MV-4-11 (cell line): Measurements from ENCODE around the gene ADAMTS10.
A peak's percentile ranks its signal among the peaks of the same experiment; 100 is the strongest.
"Not testable (repeated sequence)": the region's sequence is repeated elsewhere in the genome, so short reads cannot be mapped to it uniquely, and the experiment has no call there.

Experiments
- DNase-seq: peaks from one replicate; lab custom pipeline; 2025; lab: John Stamatoyannopoulos, UW

Gene ADAMTS10

GRCh38 chr19:8610041-8610935, at the start of gene ADAMTS10:
TSS of gene ADAMTS10 (minus strand) at chr19:8610715. CDS start at chr19:8605710, 5,005 bp downstream.
- DNase-seq, result no peak

- no peak for DNase-seq
Observed at GRCh38 chr19:8659905-8660304, 49.4 kb upstream of the ADAMTS10 start.

GRCh38 chr19:8657869-8658268, 47.4 kb upstream of the ADAMTS10 start:
- DNase-seq, result no peak

GRCh38 chr19:8655340-8655709, 44.8 kb upstream of the ADAMTS10 start:
- no peak for DNase-seq

- peak; percentile 54 for DNase-seq
Observed at GRCh38 chr19:8654591-8655339, 44.2 kb upstream of the ADAMTS10 start.

- DNase-seq, result peak; percentile 97
Observed at GRCh38 chr19:8648240-8648639, 37.7 kb upstream of the ADAMTS10 start.

- DNase-seq, result peak; percentile 54
Observed at GRCh38 chr19:8643860-8644653, 33.5 kb upstream of the ADAMTS10 start.

- peak; percentile 78 for DNase-seq
Observed at GRCh38 chr19:8642561-8642960, 32.0 kb upstream of the ADAMTS10 start.

- DNase-seq, result peak; percentile 81
Observed at GRCh38 chr19:8641908-8642547, 31.5 kb upstream of the ADAMTS10 start.

- DNase-seq, result no peak
Observed at GRCh38 chr19:8641221-8641907, 30.8 kb upstream of the ADAMTS10 start.

GRCh38 chr19:8640402-8641004, 30.0 kb upstream of the ADAMTS10 start:
- peak; percentile 100 for DNase-seq

- DNase-seq, result peak; percentile 54
Observed at GRCh38 chr19:8639821-8640401, 29.4 kb upstream of the ADAMTS10 start.

- peak; percentile 99 for DNase-seq
Observed at GRCh38 chr19:8638078-8638619, 27.6 kb upstream of the ADAMTS10 start.

- not testable (repeated sequence) for DNase-seq
Observed at GRCh38 chr19:8637070-8637469, 26.6 kb upstream of the ADAMTS10 start.

- DNase-seq, result no peak
Observed at GRCh38 chr19:8635422-8635821, 24.9 kb upstream of the ADAMTS10 start.

GRCh38 chr19:8631425-8631819, 20.9 kb upstream of the ADAMTS10 start:
- no peak for DNase-seq

GRCh38 chr19:8630796-8631424, 20.4 kb upstream of the ADAMTS10 start:
- DNase-seq, result no peak

- DNase-seq, result no peak
Observed at GRCh38 chr19:8629996-8630683, 19.6 kb upstream of the ADAMTS10 start, which contains the start of gene NFILZ. TSS of gene NFILZ (plus strand) at chr19:8630633. CDS start at chr19:8676766, 46,133 bp downstream.

GRCh38 chr19:8629184-8629583, 18.7 kb upstream of the ADAMTS10 start:
- no peak for DNase-seq
